ENCODE measurements around the gene PRKCB.

PRKCB gene

GRCh38 chr16:24054741-24055491, 219.1 kb downstream of the PRKCB start:
- TF ChIP-seq CTCF (IDR thresholded peaks at IDR 0.05; ENCODE audit: low read depth, low read length) = no peak
- in situ Hi-C loops (cut with HindIII; ENCODE audit: low sequenced_read_pairs) = no loop called here
- no peak overlapping the region for H3K4me3 ChIP-seq (ENCODE audit: low read depth, low read length)
- no peak for DNase-seq (ENCODE audit: low read depth, low spot score)

GRCh38 chr16:24062270-24062817, 226.6 kb downstream of the PRKCB start:
- in situ Hi-C loops (cut with HindIII; ENCODE audit: low sequenced_read_pairs) = no loop called here
- no peak overlapping the region for H3K4me3 ChIP-seq (ENCODE audit: low read depth, low read length)
- no peak for TF ChIP-seq CTCF (IDR thresholded peaks at IDR 0.05; ENCODE audit: low read depth, low read length)
- DNase-seq (ENCODE audit: low read depth, low spot score) = no peak

GRCh38 chr16:24069036-24069590, 233.3 kb downstream of the PRKCB start:
- in situ Hi-C loops (cut with HindIII; ENCODE audit: low sequenced_read_pairs) = no loop called here
- no peak for DNase-seq (ENCODE audit: low read depth, low spot score)
- no peak overlapping the region for H3K4me3 ChIP-seq (ENCODE audit: low read depth, low read length)
- no peak for TF ChIP-seq CTCF (IDR thresholded peaks at IDR 0.05; ENCODE audit: low read depth, low read length)

GRCh38 chr16:24070851-24071250, 235.1 kb downstream of the PRKCB start:
- no peak for DNase-seq (ENCODE audit: low read depth, low spot score)
- H3K4me3 ChIP-seq (ENCODE audit: low read depth, low read length) = no peak overlapping the region
- in situ Hi-C loops (cut with HindIII; ENCODE audit: low sequenced_read_pairs) = no loop called here
- TF ChIP-seq CTCF (IDR thresholded peaks at IDR 0.05; ENCODE audit: low read depth, low read length) = peak; percentile 30

GRCh38 chr16:24071666-24072360, 236.0 kb downstream of the PRKCB start:
- in situ Hi-C loops (cut with HindIII; ENCODE audit: low sequenced_read_pairs) = no loop called here
- DNase-seq (ENCODE audit: low read depth, low spot score) = no peak
- H3K4me3 ChIP-seq (ENCODE audit: low read depth, low read length) = no peak overlapping the region
- TF ChIP-seq CTCF (IDR thresholded peaks at IDR 0.05; ENCODE audit: low read depth, low read length) = no peak

GRCh38 chr16:24073321-24073720, 237.5 kb downstream of the PRKCB start:
- no peak overlapping the region for H3K4me3 ChIP-seq (ENCODE audit: low read depth, low read length)
- no peak for TF ChIP-seq CTCF (IDR thresholded peaks at IDR 0.05; ENCODE audit: low read depth, low read length)
- in situ Hi-C loops (cut with HindIII; ENCODE audit: low sequenced_read_pairs) = no loop called here
- DNase-seq (ENCODE audit: low read depth, low spot score) = no peak

Data from astrocyte of the spinal cord (primary cell).